Measurements from ENCODE around the gene NRL. TPM values are rescaled to one million over a fixed set of nuclear protein-coding genes. Genes with fewer than 3 reads are reported as not detected.

The NRL gene
- total and polyA plus RNA-seq, 2 donors from 2014 or later: 4.9 to 5.5 TPM

DNA sequence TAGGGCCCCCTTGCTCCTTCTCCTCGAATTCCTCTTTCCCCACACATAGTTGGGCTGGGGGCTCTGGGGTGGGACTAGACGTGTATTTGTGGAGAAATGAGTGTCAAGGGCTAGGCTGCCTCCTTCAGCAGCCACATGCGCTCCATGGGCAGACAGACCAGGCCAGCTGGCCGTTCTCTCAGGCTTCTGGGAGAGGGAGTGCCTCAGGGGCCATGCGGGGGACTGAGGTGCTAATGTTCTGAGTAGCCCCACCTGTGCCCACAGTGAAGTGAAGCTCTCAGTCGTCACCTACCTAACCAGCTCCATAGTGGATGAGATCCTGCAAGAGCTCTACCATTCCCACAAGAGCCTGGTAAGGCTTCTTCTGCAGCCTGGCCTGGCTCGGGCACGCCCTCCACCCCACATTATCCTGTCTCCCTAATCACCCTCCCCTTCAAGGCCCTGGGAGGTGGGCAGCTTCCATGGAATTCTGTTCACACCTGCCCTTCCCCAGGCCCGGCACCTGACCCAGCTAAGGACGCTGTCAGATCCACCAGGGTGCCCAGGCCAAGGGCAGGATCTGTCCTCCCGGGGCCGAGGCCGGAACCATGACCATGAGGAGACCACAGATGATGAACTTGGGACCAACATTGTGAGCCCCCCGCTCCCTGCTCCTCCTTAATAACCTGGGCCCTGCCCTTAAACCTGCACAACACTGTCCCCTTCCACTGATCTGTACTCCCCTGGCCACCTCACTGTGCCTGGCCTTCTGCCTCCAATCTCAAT is 52.4 kb downstream of the NRL start:
- intact Hi-C loops (cut with DNase I): no loop called here
- TF ChIP-seq, protein P1, sequence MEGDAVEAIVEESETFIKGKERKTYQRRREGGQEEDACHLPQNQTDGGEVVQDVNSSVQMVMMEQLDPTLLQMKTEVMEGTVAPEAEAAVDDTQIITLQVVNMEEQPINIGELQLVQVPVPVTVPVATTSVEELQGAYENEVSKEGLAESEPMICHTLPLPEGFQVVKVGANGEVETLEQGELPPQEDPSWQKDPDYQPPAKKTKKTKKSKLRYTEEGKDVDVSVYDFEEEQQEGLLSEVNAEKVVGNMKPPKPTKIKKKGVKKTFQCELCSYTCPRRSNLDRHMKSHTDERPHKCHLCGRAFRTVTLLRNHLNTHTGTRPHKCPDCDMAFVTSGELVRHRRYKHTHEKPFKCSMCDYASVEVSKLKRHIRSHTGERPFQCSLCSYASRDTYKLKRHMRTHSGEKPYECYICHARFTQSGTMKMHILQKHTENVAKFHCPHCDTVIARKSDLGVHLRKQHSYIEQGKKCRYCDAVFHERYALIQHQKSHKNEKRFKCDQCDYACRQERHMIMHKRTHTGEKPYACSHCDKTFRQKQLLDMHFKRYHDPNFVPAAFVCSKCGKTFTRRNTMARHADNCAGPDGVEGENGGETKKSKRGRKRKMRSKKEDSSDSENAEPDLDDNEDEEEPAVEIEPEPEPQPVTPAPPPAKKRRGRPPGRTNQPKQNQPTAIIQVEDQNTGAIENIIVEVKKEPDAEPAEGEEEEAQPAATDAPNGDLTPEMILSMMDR (IDR thresholded peaks at IDR 0.05; ENCODE audit: borderline replicate concordance, extremely low read depth, insufficient read depth): no peak
- Histone ChIP-seq H3K9me3 (ENCODE audit: control insufficient read depth in 2 of 3, insufficient read depth in 1 of 3, low read length in 3 of 3) (no peaks in the 10 kb centered on the region), H3K36me3 (ENCODE audit: control insufficient read depth in 2 of 3, insufficient read depth in 3 of 3, low read length in 3 of 3) (no peaks in the 10 kb centered on the region), H3K4me3 (ENCODE audit: low read length in 3 of 3) (no peak overlapping the region), H3K27me3 (ENCODE audit: control insufficient read depth, insufficient read depth, low read length) (no peaks in the 10 kb centered on the region), H3K9ac (ENCODE audit: low read length in 3 of 3) (no peak overlapping the region), H3K4me1 (ENCODE audit: control insufficient read depth in 2 of 3, insufficient read depth in 2 of 3, low read depth in 1 of 3, low read length in 3 of 3) (peaks cover 0 to 26% (median 14%) of the 10 kb centered on the region in 3 donors), H3K27ac (ENCODE audit: low read depth in 2 of 2, low read length in 2 of 2) (peak overlapping the region; percentile 39 to 56)
- DNase-seq: peak in 1 of 5 donors; percentile 48
- FAIRE-seq: no peak

DNA sequence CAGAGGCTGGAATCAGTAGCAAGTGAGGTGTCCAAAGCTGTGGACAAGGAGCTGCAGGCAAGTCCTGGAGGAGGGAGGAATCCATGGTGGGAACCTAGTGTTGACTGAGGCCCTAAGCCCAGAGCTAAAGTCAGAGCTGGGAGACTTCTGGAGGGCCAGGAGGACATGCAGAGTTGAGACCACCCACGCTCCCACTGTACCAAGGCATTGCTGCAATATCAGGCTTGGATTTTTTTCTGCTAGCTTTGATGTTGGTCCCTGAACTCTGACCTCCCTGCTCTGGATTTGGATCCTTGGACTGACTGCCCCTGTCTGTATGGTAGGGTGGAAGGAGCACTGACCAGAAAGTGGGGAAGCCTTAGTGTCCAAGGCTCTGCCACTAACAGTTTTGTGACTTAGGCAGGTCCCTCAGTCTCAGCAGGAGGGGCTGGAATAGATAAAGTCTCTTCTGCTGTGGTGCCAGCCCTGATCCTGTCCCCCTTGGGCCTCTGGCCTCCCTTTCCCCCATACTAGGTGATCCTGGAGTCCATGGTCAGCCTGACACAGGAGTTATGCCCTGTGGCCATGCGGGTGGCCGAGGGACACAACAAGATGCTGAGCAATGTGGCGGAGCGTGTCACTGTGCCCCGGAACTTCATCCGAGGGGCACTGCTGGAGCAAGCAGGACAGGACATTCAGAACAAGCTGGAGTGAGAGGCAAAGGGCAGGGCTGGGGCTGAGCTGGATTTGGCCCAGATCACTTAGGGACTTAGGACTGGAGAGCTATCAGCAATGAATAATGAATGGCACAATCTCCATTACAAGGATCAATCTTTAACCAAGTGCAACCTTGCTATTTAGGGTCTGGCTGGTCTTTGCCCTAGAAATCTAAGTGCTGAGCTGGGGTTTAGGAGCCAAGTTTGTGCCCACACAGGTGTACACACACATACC is 53.5 kb downstream of the NRL start:
- no peaks in the 10 kb centered on the region for H3K27me3 ChIP-seq (ENCODE audit: control insufficient read depth, insufficient read depth, low read length)
- no peak overlapping the region for H3K4me3 ChIP-seq (ENCODE audit: low read length in 3 of 3)
- TF ChIP-seq, protein P1 (IDR thresholded peaks at IDR 0.05; ENCODE audit: borderline replicate concordance, extremely low read depth, insufficient read depth): no peak
- H3K4me1 ChIP-seq (ENCODE audit: control insufficient read depth in 2 of 3, insufficient read depth in 2 of 3, low read depth in 1 of 3, low read length in 3 of 3): peaks cover 0 to 26% (median 14%) of the 10 kb centered on the region in 3 donors
- no peak for FAIRE-seq
- H3K9ac ChIP-seq (ENCODE audit: low read length in 3 of 3): no peak overlapping the region
- no peaks in the 10 kb centered on the region for H3K36me3 ChIP-seq (ENCODE audit: control insufficient read depth in 2 of 3, insufficient read depth in 3 of 3, low read length in 3 of 3)
- no peak for DNase-seq
- peak overlapping the region; percentile 57 to 63 for H3K27ac ChIP-seq (ENCODE audit: low read depth in 2 of 2, low read length in 2 of 2)
- intact Hi-C loops (cut with DNase I): no loop called here
- H3K9me3 ChIP-seq (ENCODE audit: control insufficient read depth in 2 of 3, insufficient read depth in 1 of 3, low read length in 3 of 3): no peaks in the 10 kb centered on the region

DNA sequence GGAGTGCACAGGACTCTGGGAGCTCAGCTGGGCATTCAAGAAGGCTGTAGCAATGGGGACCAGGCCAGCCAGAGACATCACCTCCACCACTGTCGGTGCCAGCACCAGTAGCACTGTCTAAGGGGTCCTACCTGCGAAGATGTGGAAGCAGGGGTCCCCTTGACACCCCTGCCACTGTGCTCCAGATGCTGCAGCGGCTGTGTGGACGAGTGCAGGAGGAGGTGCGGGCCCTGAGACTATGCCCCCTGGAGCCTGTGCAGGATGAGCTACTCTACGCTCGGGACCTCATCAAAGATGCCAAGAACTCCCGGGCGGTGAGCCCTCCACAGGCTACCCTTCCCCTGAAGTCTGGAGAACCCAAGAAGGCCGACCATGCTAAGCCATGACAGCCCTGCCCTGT is 54.3 kb downstream of the NRL start:
- no peaks in the 10 kb centered on the region for H3K36me3 ChIP-seq (ENCODE audit: control insufficient read depth in 2 of 3, insufficient read depth in 3 of 3, low read length in 3 of 3)
- FAIRE-seq (no peak), DNase-seq (peak in 1 of 5 donors; percentile 46)
- no peaks in the 10 kb centered on the region for H3K27me3 ChIP-seq (ENCODE audit: control insufficient read depth, insufficient read depth, low read length)
- no peak overlapping the region for H3K4me3 ChIP-seq (ENCODE audit: low read length in 3 of 3)
- H3K27ac ChIP-seq (ENCODE audit: low read depth in 2 of 2, low read length in 2 of 2): no peak overlapping the region
- H3K9me3 ChIP-seq (ENCODE audit: control insufficient read depth in 2 of 3, insufficient read depth in 1 of 3, low read length in 3 of 3): no peaks in the 10 kb centered on the region
- intact Hi-C loops (cut with DNase I): no loop called here
- H3K9ac ChIP-seq (ENCODE audit: low read length in 3 of 3): no peak overlapping the region
- TF ChIP-seq, protein P1 (IDR thresholded peaks at IDR 0.05; ENCODE audit: borderline replicate concordance, extremely low read depth, insufficient read depth): no peak
- H3K4me1 ChIP-seq (ENCODE audit: control insufficient read depth in 2 of 3, insufficient read depth in 2 of 3, low read depth in 1 of 3, low read length in 3 of 3): peaks cover 0 to 26% (median 14%) of the 10 kb centered on the region in 3 donors
